Measurements from ENCODE around the gene FAM120B.

- TF ChIP-seq, protein P1, sequence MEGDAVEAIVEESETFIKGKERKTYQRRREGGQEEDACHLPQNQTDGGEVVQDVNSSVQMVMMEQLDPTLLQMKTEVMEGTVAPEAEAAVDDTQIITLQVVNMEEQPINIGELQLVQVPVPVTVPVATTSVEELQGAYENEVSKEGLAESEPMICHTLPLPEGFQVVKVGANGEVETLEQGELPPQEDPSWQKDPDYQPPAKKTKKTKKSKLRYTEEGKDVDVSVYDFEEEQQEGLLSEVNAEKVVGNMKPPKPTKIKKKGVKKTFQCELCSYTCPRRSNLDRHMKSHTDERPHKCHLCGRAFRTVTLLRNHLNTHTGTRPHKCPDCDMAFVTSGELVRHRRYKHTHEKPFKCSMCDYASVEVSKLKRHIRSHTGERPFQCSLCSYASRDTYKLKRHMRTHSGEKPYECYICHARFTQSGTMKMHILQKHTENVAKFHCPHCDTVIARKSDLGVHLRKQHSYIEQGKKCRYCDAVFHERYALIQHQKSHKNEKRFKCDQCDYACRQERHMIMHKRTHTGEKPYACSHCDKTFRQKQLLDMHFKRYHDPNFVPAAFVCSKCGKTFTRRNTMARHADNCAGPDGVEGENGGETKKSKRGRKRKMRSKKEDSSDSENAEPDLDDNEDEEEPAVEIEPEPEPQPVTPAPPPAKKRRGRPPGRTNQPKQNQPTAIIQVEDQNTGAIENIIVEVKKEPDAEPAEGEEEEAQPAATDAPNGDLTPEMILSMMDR (IDR thresholded peaks at IDR 0.05): no peak
- no peak for TF ChIP-seq POLR2A (IDR thresholded peaks at IDR 0.05)
Measured at GRCh38 chr6:170268216-170269129, 38.1 kb upstream of the FAM120B start.

Data from breast epithelium (tissue), 3 donors.